Transverse colon (tissue), 3 donors: Measurements from ENCODE around the gene DENND2A.

Experiments
- EP300 ChIP-seq: sonication (generic); formaldehyde crosslinking; IDR thresholded peaks from one replicate; pipeline ENCODE4 v1.6.1; 2017; ENCODE audit warnings: antibody characterized with exemption, low read depth
- POLR2A ChIP-seq: fragments of 450-650 bp; IDR thresholded peaks from one replicate; pipeline ENCODE4 v1.6.1; 2016; ENCODE audit warnings: antibody characterized with exemption, mild to moderate bottlenecking, moderate library complexity
- TF ChIP-seq, protein P1 (sequence below), 5 experiments: fragments of 200-600 bp in 3 of 5; fragments of 450-650 bp in 2 of 5; sonication (generic) in 3 of 5; IDR thresholded peaks; 1 replicate in 2 of 5; 2 replicates in 3 of 5; pipeline ENCODE4 v1.5.1; 2016 to 2017; ENCODE audit warnings: antibody characterized with exemption in 5 of 5, inconsistent platforms in 3 of 5, mild to moderate bottlenecking in 2 of 5, moderate library complexity in 1 of 5

- TF ChIP-seq, protein P1, sequence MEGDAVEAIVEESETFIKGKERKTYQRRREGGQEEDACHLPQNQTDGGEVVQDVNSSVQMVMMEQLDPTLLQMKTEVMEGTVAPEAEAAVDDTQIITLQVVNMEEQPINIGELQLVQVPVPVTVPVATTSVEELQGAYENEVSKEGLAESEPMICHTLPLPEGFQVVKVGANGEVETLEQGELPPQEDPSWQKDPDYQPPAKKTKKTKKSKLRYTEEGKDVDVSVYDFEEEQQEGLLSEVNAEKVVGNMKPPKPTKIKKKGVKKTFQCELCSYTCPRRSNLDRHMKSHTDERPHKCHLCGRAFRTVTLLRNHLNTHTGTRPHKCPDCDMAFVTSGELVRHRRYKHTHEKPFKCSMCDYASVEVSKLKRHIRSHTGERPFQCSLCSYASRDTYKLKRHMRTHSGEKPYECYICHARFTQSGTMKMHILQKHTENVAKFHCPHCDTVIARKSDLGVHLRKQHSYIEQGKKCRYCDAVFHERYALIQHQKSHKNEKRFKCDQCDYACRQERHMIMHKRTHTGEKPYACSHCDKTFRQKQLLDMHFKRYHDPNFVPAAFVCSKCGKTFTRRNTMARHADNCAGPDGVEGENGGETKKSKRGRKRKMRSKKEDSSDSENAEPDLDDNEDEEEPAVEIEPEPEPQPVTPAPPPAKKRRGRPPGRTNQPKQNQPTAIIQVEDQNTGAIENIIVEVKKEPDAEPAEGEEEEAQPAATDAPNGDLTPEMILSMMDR (IDR thresholded peaks at IDR 0.05), result no peak
- no peak for TF ChIP-seq EP300
- no peak for TF ChIP-seq POLR2A
These were observed 2.3 kb downstream of the DENND2A start for GRCh38 chr7:140638173-140638791.
